ENCODE results near the gene ELF3.
A peak's percentile ranks its signal among the peaks of the same experiment; 100 is the strongest.
"Not testable (repeated sequence)": the region's sequence is repeated elsewhere in the genome, so short reads cannot be mapped to it uniquely, and the experiment has no call there.

Gene ELF3

GRCh38 chr1:202034683-202035462 lies 24.5 kb downstream of the ELF3 start:
- TF ChIP-seq GATA1 (IDR thresholded peaks at IDR 0.05; ENCODE audit: low read depth, low read length) = no peak
- TF ChIP-seq POLR2A (IDR thresholded peaks at IDR 0.05; ENCODE audit: low read length) = no peak
- DNase-seq = peak in 1 of 2 experiments; percentile 58

GRCh38 chr1:202036595-202037387 lies 26.4 kb downstream of the ELF3 start:
- DNase-seq = no peak
- no peak for TF ChIP-seq GATA1 (IDR thresholded peaks at IDR 0.05; ENCODE audit: low read depth, low read length)
- no peak for TF ChIP-seq POLR2A (IDR thresholded peaks at IDR 0.05; ENCODE audit: low read length)

GRCh38 chr1:202037706-202038296 lies 27.4 kb downstream of the ELF3 start:
- no peak for TF ChIP-seq POLR2A (IDR thresholded peaks at IDR 0.05; ENCODE audit: low read length)
- no peak for DNase-seq

- DNase-seq = no peak
- TF ChIP-seq GATA1 (IDR thresholded peaks at IDR 0.05; ENCODE audit: low read depth, low read length) = no peak
- no peak for TF ChIP-seq POLR2A (IDR thresholded peaks at IDR 0.05; ENCODE audit: low read length)
Observed at GRCh38 chr1:202038688-202039346, 28.4 kb downstream of the ELF3 start.

- no peak for DNase-seq
- no peak for TF ChIP-seq GATA1 (IDR thresholded peaks at IDR 0.05; ENCODE audit: low read depth, low read length)
- no peak for TF ChIP-seq POLR2A (IDR thresholded peaks at IDR 0.05; ENCODE audit: low read length)
Observed at GRCh38 chr1:202045705-202046104, 35.3 kb downstream of the ELF3 start.

- TF ChIP-seq POLR2A (IDR thresholded peaks at IDR 0.05; ENCODE audit: low read length) (no peak), GATA1 (IDR thresholded peaks at IDR 0.05; ENCODE audit: low read depth, low read length) (no peak)
- no peak for DNase-seq
Observed at GRCh38 chr1:202046227-202046626, 35.8 kb downstream of the ELF3 start.

- DNase-seq = no peak
Observed at GRCh38 chr1:202046748-202047708, 36.6 kb downstream of the ELF3 start.

GRCh38 chr1:202047977-202048376 lies 37.6 kb downstream of the ELF3 start:
- DNase-seq = no peak
- TF ChIP-seq POLR2A (IDR thresholded peaks at IDR 0.05; ENCODE audit: low read length) (no peak), GATA1 (IDR thresholded peaks at IDR 0.05; ENCODE audit: low read depth, low read length) (no peak)

More at GRCh38 chr1:202046748-202047708, 36.6 kb downstream of the ELF3 start:
- TF ChIP-seq POLR2A (IDR thresholded peaks at IDR 0.05; ENCODE audit: low read length) = no peak
- no peak for TF ChIP-seq GATA1 (IDR thresholded peaks at IDR 0.05; ENCODE audit: low read depth, low read length)

GRCh38 chr1:202049129-202049528 lies 38.7 kb downstream of the ELF3 start:
- TF ChIP-seq POLR2A (IDR thresholded peaks at IDR 0.05; ENCODE audit: low read length) (no peak), GATA1 (IDR thresholded peaks at IDR 0.05; ENCODE audit: low read depth, low read length) (no peak)
- DNase-seq = no peak

- TF ChIP-seq GATA1 (IDR thresholded peaks at IDR 0.05; ENCODE audit: low read depth, low read length) = no peak
- no peak for TF ChIP-seq POLR2A (IDR thresholded peaks at IDR 0.05; ENCODE audit: low read length)
- no peak for DNase-seq
Observed at GRCh38 chr1:202054094-202054493, 43.7 kb downstream of the ELF3 start.

- DNase-seq = not testable (repeated sequence)
Observed at GRCh38 chr1:202054673-202055072, 44.3 kb downstream of the ELF3 start.

GRCh38 chr1:202056644-202057334 lies 46.4 kb downstream of the ELF3 start:
- TF ChIP-seq GATA1 (IDR thresholded peaks at IDR 0.05; ENCODE audit: low read depth, low read length) (no peak), POLR2A (IDR thresholded peaks at IDR 0.05; ENCODE audit: low read length) (no peak)
- peak in 1 of 2 experiments; percentile 20 for DNase-seq

- DNase-seq = not testable (repeated sequence)
Observed at GRCh38 chr1:202057335-202057704, 46.9 kb downstream of the ELF3 start.

All from erythroblast (primary cell).